Ovary (tissue), 9 donors: Measurements from ENCODE around the gene OR51G2. TPM values are rescaled to one million over a fixed set of nuclear protein-coding genes. Genes with fewer than 3 reads are reported as not detected.

Experiments used
- DNase-seq, 5 donors: peaks; one replicate each; pipeline ENCODE4 v3.0.0-alpha.2; 2019 to 2020
- H3K27ac ChIP-seq, 2 donors: fragments of 200-600 bp; one replicate each; pipeline versions ENCODE4 v1.5.1 to v1.8.0; 2019 to 2022
- H3K27me3 ChIP-seq: fragments of 200-600 bp; one replicate; pipeline ENCODE4 v1.8.0; 2022
- H3K36me3 ChIP-seq: fragments of 200-600 bp; sonication (generic); one replicate; pipeline ENCODE4 v1.5.1; 2019
- H3K4me1 ChIP-seq: one replicate; pipeline ENCODE4 v1.8.1; 2013; ENCODE audit warnings: mild to moderate bottlenecking, moderate library complexity; ENCODE audit not compliant: insufficient read depth
- H3K4me3 ChIP-seq: fragments of 200-600 bp; sonication (generic); one replicate; pipeline ENCODE4 v1.5.1; 2017
- H3K9me3 ChIP-seq, 2 donors: fragments of 200-600 bp in 1 of 2; sonication (generic) in 1 of 2; one replicate each; pipeline versions ENCODE4 v1.5.1 to v1.8.1; 2013 to 2019; ENCODE audit warnings: mild to moderate bottlenecking in 1 of 2, moderate library complexity in 1 of 2
- EP300 ChIP-seq: sonication (generic); formaldehyde crosslinking; IDR thresholded peaks from one replicate; pipeline ENCODE4 v1.6.1; 2017; ENCODE audit warnings: antibody characterized with exemption
- POLR2A ChIP-seq: fragments of 450-650 bp; IDR thresholded peaks from one replicate; pipeline ENCODE4 v1.6.1; 2017; ENCODE audit warnings: antibody characterized with exemption, mild to moderate bottlenecking, moderate library complexity
- WGBS, 3 donors: extraction: QIAGEN DNeasy Blood & Tissue Kit in 1 of 3; methylation state at CpG; one replicate each; pipeline versions ENCODE4 v1.1.5 to v1.1.7; 2013 to 2017; 5-methylcytosine and 5-hydroxymethylcytosine counted together
- intact Hi-C, 4 donors: fragments of 100-400 bp; cut with DNase I; formaldehyde crosslinking; loops; one replicate each; pipeline versions ENCODE4 v1.11.0 to v1.15.1; 2022 to 2023
- polyA plus RNA-seq, 2 donors: library from polyadenylated mRNA; stranded (reverse); fragments of 200-250 nt in 1 of 2; fragments of 350-450 nt in 1 of 2; fragmentation: Illumina TruSeq in 1 of 2; extraction: RNeasy Lipid Tissue Mini Kit (QIAGEN cat#74804) in 1 of 2; gene quantifications; one replicate each; pipeline ENCODE4 v1.2.3, GENCODE V29; 2013 to 2014
- total RNA-seq, 7 donors: library from RNA; depleted of rRNA in 2 of 7; stranded (reverse); fragments of >200 nt in 2 of 7; fragmentation: NEBNext Ultra II Directional in 3 of 7; extraction: Animal tissue kit (Norgen Biotek cat#: 25700) in 3 of 7; gene quantifications; one replicate each; pipeline versions ENCODE4 v1.1.0 to v1.2.4, GENCODE V29; 2016 to 2023
- TF ChIP-seq, protein P1 (sequence below), 3 donors: fragments of 450-650 bp in 2 of 3; fragments of 200-600 bp in 1 of 3; IDR thresholded peaks; one replicate each; pipeline versions ENCODE4 v1.5.1 to v1.8.0; 2016 to 2022; ENCODE audit warnings: antibody characterized with exemption in 3 of 3, mild to moderate bottlenecking in 1 of 3
- donor health status: DM: no; HTN: no; CAD: no; lungs with moderate emphysema.
- donor health status: DM: no; HTN: no; CAD: no.
- donor health status: Bipolar disorder and iron deficiency.
- donor health status: DM: yes; HTN: yes; CAD: no.
- donor health status: DM: no; HTN: no; CAD: no.
- donor health status: DM: yes; HTN: yes; CAD: no.

OR51G2 gene
- total and polyA plus RNA-seq, 9 donors, result not detected

DNA sequence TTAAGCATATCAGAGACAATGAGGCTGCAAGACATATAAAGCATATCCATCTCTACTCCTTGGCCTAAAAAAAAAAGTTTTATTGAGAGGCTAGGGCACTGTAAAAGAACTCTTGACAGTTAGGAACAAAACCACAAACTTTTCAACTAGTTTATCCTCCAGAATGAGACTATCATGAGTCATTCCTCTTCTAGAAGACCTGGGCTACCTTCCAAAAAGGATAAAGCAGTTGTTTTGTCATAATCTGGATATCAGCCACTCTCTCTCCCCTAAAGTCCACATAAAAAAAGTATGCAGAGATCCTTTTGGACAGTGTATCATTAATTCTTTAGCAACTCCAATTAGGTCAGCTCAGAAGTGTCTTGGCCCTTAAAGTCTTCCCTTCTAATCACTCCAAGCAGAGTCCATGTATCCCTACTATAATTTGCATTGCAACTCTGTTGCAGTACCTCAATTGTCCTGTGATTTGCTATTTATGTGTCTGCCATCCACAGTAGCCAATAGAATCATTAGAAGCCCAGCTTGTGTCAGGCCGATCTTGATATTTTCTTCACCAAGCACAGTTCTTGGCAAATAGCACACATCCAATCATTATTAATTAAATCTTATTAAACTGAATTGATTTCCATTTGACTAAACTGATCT, 27.0 kb downstream of the OR51G2 start:
- WGBS, 3 donors, result 85 to 88% (median 87%) methylated on average over 1 of the region's 1 CpG
- DNase-seq, result no peak
- H3K9me3 ChIP-seq, result no peaks in the 10 kb centered on the region
- H3K27me3 ChIP-seq, result no peaks in the 10 kb centered on the region
- no peak overlapping the region for H3K4me3 ChIP-seq
- no peak overlapping the region for H3K27ac ChIP-seq
- H3K4me1 ChIP-seq, result no peaks in the 10 kb centered on the region
- intact Hi-C loops, result no loop called here
- TF ChIP-seq, protein P1, sequence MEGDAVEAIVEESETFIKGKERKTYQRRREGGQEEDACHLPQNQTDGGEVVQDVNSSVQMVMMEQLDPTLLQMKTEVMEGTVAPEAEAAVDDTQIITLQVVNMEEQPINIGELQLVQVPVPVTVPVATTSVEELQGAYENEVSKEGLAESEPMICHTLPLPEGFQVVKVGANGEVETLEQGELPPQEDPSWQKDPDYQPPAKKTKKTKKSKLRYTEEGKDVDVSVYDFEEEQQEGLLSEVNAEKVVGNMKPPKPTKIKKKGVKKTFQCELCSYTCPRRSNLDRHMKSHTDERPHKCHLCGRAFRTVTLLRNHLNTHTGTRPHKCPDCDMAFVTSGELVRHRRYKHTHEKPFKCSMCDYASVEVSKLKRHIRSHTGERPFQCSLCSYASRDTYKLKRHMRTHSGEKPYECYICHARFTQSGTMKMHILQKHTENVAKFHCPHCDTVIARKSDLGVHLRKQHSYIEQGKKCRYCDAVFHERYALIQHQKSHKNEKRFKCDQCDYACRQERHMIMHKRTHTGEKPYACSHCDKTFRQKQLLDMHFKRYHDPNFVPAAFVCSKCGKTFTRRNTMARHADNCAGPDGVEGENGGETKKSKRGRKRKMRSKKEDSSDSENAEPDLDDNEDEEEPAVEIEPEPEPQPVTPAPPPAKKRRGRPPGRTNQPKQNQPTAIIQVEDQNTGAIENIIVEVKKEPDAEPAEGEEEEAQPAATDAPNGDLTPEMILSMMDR (IDR thresholded peaks at IDR 0.05), result no peak
- TF ChIP-seq POLR2A, result no peak
- no peaks in the 10 kb centered on the region for H3K36me3 ChIP-seq

DNA sequence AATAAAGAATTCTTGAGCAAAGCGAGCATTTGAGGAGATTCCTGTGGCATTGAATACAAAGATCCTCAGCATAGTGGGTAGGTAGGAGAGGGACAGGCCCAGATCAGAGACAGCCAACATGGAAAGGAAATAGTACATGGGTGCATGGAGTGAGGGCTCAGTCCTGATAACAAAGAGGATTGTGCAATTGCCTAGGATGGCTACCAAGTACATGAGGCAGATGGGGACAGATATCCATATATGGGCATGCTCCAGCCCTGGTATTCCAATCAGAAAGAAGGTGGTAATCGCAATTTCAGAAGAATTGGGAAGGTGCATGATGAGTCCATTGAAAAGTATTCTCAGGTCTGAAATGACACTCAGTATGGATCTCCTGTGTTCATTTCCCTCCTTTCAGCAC, 28.9 kb downstream of the OR51G2 start:
- Histone ChIP-seq H3K9me3 (no peaks in the 10 kb centered on the region), H3K4me3 (no peak overlapping the region), H3K4me1 (no peaks in the 10 kb centered on the region), H3K36me3 (no peaks in the 10 kb centered on the region), H3K27ac (no peak overlapping the region), H3K27me3 (no peaks in the 10 kb centered on the region)
- no peak for TF ChIP-seq EP300
- WGBS, 3 donors, result 90 to 96% (median 92%) methylated on average over 2 of the region's 2 CpGs
- DNase-seq, result no peak
- intact Hi-C loops, result no loop called here

DNA sequence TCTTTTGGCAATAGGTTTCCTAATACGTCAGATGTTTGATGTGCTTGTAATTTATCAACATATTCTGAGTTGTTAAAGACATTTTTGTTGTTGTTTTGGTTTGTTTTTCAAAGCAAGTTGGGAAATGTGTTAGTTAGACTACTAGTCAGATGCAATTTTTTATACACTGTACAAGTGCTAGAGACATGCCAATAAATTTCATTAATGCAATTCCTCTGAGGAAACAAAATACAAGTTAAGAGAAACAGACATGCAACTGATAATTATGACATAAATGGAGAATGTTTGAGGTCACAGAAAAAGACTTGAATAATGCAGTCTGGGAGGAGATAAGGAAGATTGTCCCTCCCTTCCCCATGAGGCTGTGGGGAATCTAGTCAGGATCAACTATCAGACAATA, 31.6 kb downstream of the OR51G2 start:
- no peaks in the 10 kb centered on the region for H3K9me3 ChIP-seq
- WGBS, 3 donors, result 0% methylated on average over 1 of the region's 1 CpG
- no peak for DNase-seq
- intact Hi-C loops, result no loop called here
- no peaks in the 10 kb centered on the region for H3K27me3 ChIP-seq
- no peaks in the 10 kb centered on the region for H3K4me1 ChIP-seq
- H3K36me3 ChIP-seq, result no peaks in the 10 kb centered on the region
- H3K4me3 ChIP-seq, result no peak overlapping the region
- no peak overlapping the region for H3K27ac ChIP-seq
- TF ChIP-seq, protein P1 (IDR thresholded peaks at IDR 0.05), result no peak
- TF ChIP-seq EP300 (no peak), POLR2A (no peak)

DNA sequence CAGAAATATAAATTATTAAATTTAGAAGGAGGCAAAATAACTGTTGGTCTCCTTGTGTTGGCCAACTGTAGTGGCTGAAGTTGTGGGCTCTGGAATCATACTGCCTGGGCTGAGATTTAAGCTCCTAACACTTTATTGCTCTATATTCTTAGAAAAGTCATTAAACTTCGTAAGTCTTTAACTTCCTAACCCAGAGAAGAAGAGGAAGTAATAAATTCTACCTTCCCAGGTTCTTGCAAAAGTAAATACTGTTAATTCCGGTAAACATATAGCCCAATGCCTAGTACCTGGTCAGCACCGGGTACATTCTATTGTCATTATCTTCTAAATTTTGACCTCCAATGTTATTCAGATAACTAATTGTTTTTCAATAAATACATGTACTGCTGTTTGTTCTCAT, 33.0 kb downstream of the OR51G2 start:
- DNase-seq, result no peak
- H3K4me1 ChIP-seq, result no peaks in the 10 kb centered on the region
- TF ChIP-seq, protein P1 (IDR thresholded peaks at IDR 0.05), result no peak
- TF ChIP-seq POLR2A (no peak), EP300 (no peak)
- no peak overlapping the region for H3K27ac ChIP-seq
- H3K27me3 ChIP-seq, result no peaks in the 10 kb centered on the region
- WGBS, 3 donors, result 68 to 77% (median 71%) methylated on average over 3 of the region's 3 CpGs
- no peak overlapping the region for H3K4me3 ChIP-seq
- intact Hi-C loops, result no loop called here
- no peaks in the 10 kb centered on the region for H3K9me3 ChIP-seq
- no peaks in the 10 kb centered on the region for H3K36me3 ChIP-seq

DNA sequence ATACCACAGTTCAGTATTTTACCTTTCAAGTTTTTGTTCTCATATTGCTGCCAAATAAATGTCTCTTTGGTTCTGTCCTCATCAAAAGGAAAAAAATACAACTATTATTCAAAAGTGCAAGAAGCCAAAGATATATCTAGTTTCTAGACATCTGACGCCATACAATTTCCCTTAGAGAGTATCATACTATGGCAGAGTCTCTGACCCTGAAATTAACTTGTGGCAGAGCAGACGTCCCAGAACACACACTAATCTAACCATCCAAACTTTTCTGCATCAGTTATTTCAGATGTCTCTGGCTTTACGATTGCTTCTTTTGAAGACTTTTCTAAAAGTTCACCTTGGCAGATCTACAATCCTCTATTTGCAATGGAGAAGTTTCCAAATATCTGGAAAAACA, 34.8 kb downstream of the OR51G2 start:
- no peak overlapping the region for H3K4me3 ChIP-seq
- no peak for DNase-seq
- H3K4me1 ChIP-seq, result no peaks in the 10 kb centered on the region
- WGBS, 3 donors, result 55 to 65% (median 61%) methylated on average over 3 of the region's 3 CpGs
- H3K36me3 ChIP-seq, result no peaks in the 10 kb centered on the region
- intact Hi-C loops, result no loop called here
- H3K9me3 ChIP-seq, result no peaks in the 10 kb centered on the region
- TF ChIP-seq, protein P1 (IDR thresholded peaks at IDR 0.05), result no peak
- no peaks in the 10 kb centered on the region for H3K27me3 ChIP-seq
- no peak overlapping the region for H3K27ac ChIP-seq
